ENCODE data around the gene AJAP1.

AJAP1 gene

GRCh38 chr1:4772294-4773010 lies 118.0 kb downstream of the AJAP1 start:
- DNase-seq (ENCODE audit: low read depth), result no peak

- DNase-seq (ENCODE audit: low read depth), result no peak
Observed at GRCh38 chr1:4773226-4773625, 118.8 kb downstream of the AJAP1 start.

GRCh38 chr1:4775506-4775905 lies 121.1 kb downstream of the AJAP1 start:
- DNase-seq (ENCODE audit: low read depth), result no peak

- no peak for DNase-seq (ENCODE audit: low read depth)
Observed at GRCh38 chr1:4778056-4778455, 123.6 kb downstream of the AJAP1 start.

GRCh38 chr1:4781646-4782045 lies 127.2 kb downstream of the AJAP1 start:
- no peak for DNase-seq (ENCODE audit: low read depth)

GRCh38 chr1:4784761-4785160 lies 130.4 kb downstream of the AJAP1 start:
- DNase-seq (ENCODE audit: low read depth), result no peak

GRCh38 chr1:4786055-4786454 lies 131.6 kb downstream of the AJAP1 start:
- no peak for DNase-seq (ENCODE audit: low read depth)

GRCh38 chr1:4787551-4787950 lies 133.1 kb downstream of the AJAP1 start:
- no peak for DNase-seq (ENCODE audit: low read depth)

GRCh38 chr1:4792565-4792964 lies 138.2 kb downstream of the AJAP1 start:
- DNase-seq (ENCODE audit: low read depth), result no peak

- DNase-seq (ENCODE audit: low read depth), result no peak
Observed at GRCh38 chr1:4794020-4794780, 139.8 kb downstream of the AJAP1 start.

- DNase-seq (ENCODE audit: low read depth), result no peak
Observed at GRCh38 chr1:4796161-4797015, 142.0 kb downstream of the AJAP1 start.

- no peak for DNase-seq (ENCODE audit: low read depth)
Observed at GRCh38 chr1:4797016-4797410, 142.6 kb downstream of the AJAP1 start.

GRCh38 chr1:4797429-4797828 lies 143.0 kb downstream of the AJAP1 start:
- DNase-seq (ENCODE audit: low read depth), result no peak

- no peak for DNase-seq (ENCODE audit: low read depth)
Observed at GRCh38 chr1:4801192-4801924, 146.9 kb downstream of the AJAP1 start.

- DNase-seq (ENCODE audit: low read depth), result no peak
Observed at GRCh38 chr1:4802024-4802423, 147.6 kb downstream of the AJAP1 start.

- DNase-seq (ENCODE audit: low read depth), result no peak
Observed at GRCh38 chr1:4803335-4803734, 148.9 kb downstream of the AJAP1 start.

GRCh38 chr1:4805987-4806386 lies 151.6 kb downstream of the AJAP1 start:
- DNase-seq (ENCODE audit: low read depth), result no peak

- no peak for DNase-seq (ENCODE audit: low read depth)
Observed at GRCh38 chr1:4820543-4820942, 166.1 kb downstream of the AJAP1 start.

- DNase-seq (ENCODE audit: low read depth), result no peak
Observed at GRCh38 chr1:4825800-4826450, 171.5 kb downstream of the AJAP1 start.

GRCh38 chr1:4830707-4831106 lies 176.3 kb downstream of the AJAP1 start:
- DNase-seq (ENCODE audit: low read depth), result no peak

GRCh38 chr1:4836574-4836973 lies 182.2 kb downstream of the AJAP1 start:
- DNase-seq (ENCODE audit: low read depth), result no peak
